GM23338 (cell line): ENCODE measurements around the gene CPXM2. TPM values are rescaled to one million over a fixed set of nuclear protein-coding genes. Genes with fewer than 3 reads are reported as not detected.

ENCODE experiments used
- ATAC-seq: fragments of 200-7000 bp; cut with Tn5 transposase; 3 replicates; pipeline ENCODE4 v1.9.1; 2020
- DNase-seq: peaks from one replicate; pipeline ENCODE4 v3.0.0-alpha.2; 2015; ENCODE audit warnings: low spot score
- H2AFZ ChIP-seq: fragments of 200-600 bp; sonication (generic); 2 replicates; pipeline ENCODE4 v1.8.0; 2016; ENCODE audit warnings: antibody characterized with exemption, mild to moderate bottlenecking, moderate library complexity
- H3F3A ChIP-seq: fragments of 200-600 bp; sonication (generic); replicated peaks from 2 replicates; pipeline ENCODE4 v1.8.0; 2017; ENCODE audit warnings: antibody characterized with exemption, mixed run types, low read depth
- H3K27ac ChIP-seq: fragments of 200-600 bp; sonication (generic); 2 replicates; pipeline ENCODE4 v1.6.1; 2016; ENCODE audit warnings: low read depth
- H3K27me3 ChIP-seq: fragments of 200-600 bp; sonication (generic); 2 replicates; pipeline ENCODE4 v1.8.0; 2016; ENCODE audit warnings: mild to moderate bottlenecking, mixed run types, moderate library complexity; ENCODE audit not compliant: insufficient read depth
- H3K36me3 ChIP-seq: fragments of 200-600 bp; sonication (generic); 2 replicates; pipeline ENCODE4 v1.8.0; 2016; ENCODE audit warnings: mild to moderate bottlenecking; ENCODE audit not compliant: insufficient read depth
- H3K4me1 ChIP-seq: fragments of 200-600 bp; sonication (generic); 2 replicates; pipeline ENCODE4 v1.8.0; 2016; ENCODE audit warnings: mild to moderate bottlenecking, moderate library complexity; ENCODE audit not compliant: insufficient read depth
- H3K4me2 ChIP-seq: fragments of 200-600 bp; sonication (generic); 2 replicates; pipeline ENCODE4 v1.7.1; 2017; ENCODE audit warnings: mixed run types
- H3K4me3 ChIP-seq: fragments of 200-600 bp; sonication (generic); 2 replicates; pipeline ENCODE4 v1.6.1; 2016; ENCODE audit warnings: mixed run types
- H3K79me2 ChIP-seq: fragments of 200-600 bp; sonication (generic); replicated peaks from 2 replicates; pipeline ENCODE4 v1.8.0; 2017; ENCODE audit warnings: mild to moderate bottlenecking; ENCODE audit not compliant: insufficient read depth
- H3K9me2 ChIP-seq: fragments of 200-600 bp; sonication (generic); 2 replicates; pipeline ENCODE4 v1.8.0; 2017; ENCODE audit not compliant: insufficient read depth
- H4K20me1 ChIP-seq: fragments of 200-600 bp; sonication (generic); replicated peaks from 2 replicates; pipeline ENCODE4 v1.8.0; 2017; ENCODE audit warnings: mild to moderate bottlenecking; ENCODE audit not compliant: insufficient read depth
- H3K27ac Mint-ChIP-seq: 2 replicates; pipeline ENCODE4 v1.8.0; 2020; ENCODE audit warnings: inconsistent platforms, mild to moderate bottlenecking, moderate library complexity, mixed read lengths
- H3K27me3 Mint-ChIP-seq: 3 replicates; pipeline ENCODE4 v1.8.0; 2022; ENCODE audit warnings: low read depth, mild to moderate bottlenecking, moderate library complexity, mixed read lengths, inconsistent platforms; ENCODE audit not compliant: insufficient read depth, poor library complexity
- H3K36me3 Mint-ChIP-seq: 3 replicates; pipeline ENCODE4 v1.8.0; 2021; ENCODE audit warnings: low read depth, mild to moderate bottlenecking, inconsistent platforms, moderate library complexity, mixed read lengths
- H3K4me1 Mint-ChIP-seq: 3 replicates; pipeline ENCODE4 v1.8.0; 2020; ENCODE audit warnings: mild to moderate bottlenecking, inconsistent platforms, mixed read lengths
- H3K4me3 Mint-ChIP-seq: 3 replicates; pipeline ENCODE4 v1.8.0; 2021; ENCODE audit warnings: moderate library complexity, mild to moderate bottlenecking, inconsistent platforms, mixed read lengths
- H3K9me3 Mint-ChIP-seq: 3 replicates; pipeline ENCODE4 v1.8.0; 2020; ENCODE audit warnings: moderate library complexity, mild to moderate bottlenecking, inconsistent platforms, mixed read lengths
- CREB1 ChIP-seq: fragments of 250-450 bp; sonication (Bioruptor Pico); IDR thresholded peaks from 2 replicates; pipeline ENCODE4 v1.5.0; 2020; ENCODE audit warnings: low read depth, mild to moderate bottlenecking, moderate library complexity
- EZH2phosphoT487 ChIP-seq: fragments of 200-600 bp; sonication (generic); IDR thresholded peaks from one replicate; pipeline ENCODE4 v1.8.1; 2018; ENCODE audit warnings: antibody characterized with exemption; ENCODE audit not compliant: unreplicated experiment
- NANOG ChIP-seq: IDR thresholded peaks from 2 replicates; pipeline ENCODE4 v1.6.1; 2016; ENCODE audit warnings: antibody characterized with exemption, borderline replicate concordance
- POLR2AphosphoS5 ChIP-seq: IDR thresholded peaks from 2 replicates; pipeline ENCODE4 v1.6.1; 2016; ENCODE audit warnings: antibody characterized with exemption, low read depth
- ZNF114 ChIP-seq: fragments of 250-450 bp; sonication (Bioruptor Pico); IDR thresholded peaks from 2 replicates; pipeline ENCODE4 v1.5.0; 2020; ENCODE audit warnings: mild to moderate bottlenecking, moderate library complexity
- ZNF331 ChIP-seq: fragments of 250-450 bp; sonication (Bioruptor Pico); IDR thresholded peaks from 2 replicates; pipeline ENCODE4 v1.5.0; 2020; ENCODE audit warnings: low read depth, mild to moderate bottlenecking, moderate library complexity
- polyA plus RNA-seq: library from polyadenylated mRNA; unstranded; fragments of >200 nt; fragmentation: Nextera tagmentation; extraction: Ambion mirVana; gene quantifications from 2 replicates; pipeline ENCODE4 v1.2.1, GENCODE V29; 2016
- total RNA-seq: library from RNA; depleted of rRNA; stranded (reverse); fragments of >200 nt; shearing (Covaris generic); gene quantifications from 2 replicates; pipeline ENCODE4 v1.2.3, GENCODE V29; 2014
- TF ChIP-seq, protein P1 (sequence below): fragments of 250-450 bp; sonication (Bioruptor Pico); IDR thresholded peaks from 2 replicates; pipeline ENCODE4 v1.5.0; 2020; ENCODE audit warnings: mild to moderate bottlenecking, moderate library complexity
- TF ChIP-seq, protein P2 (sequence below): IDR thresholded peaks from one replicate; pipeline ENCODE4 v1.6.1; 2018; ENCODE audit warnings: antibody characterized with exemption; ENCODE audit not compliant: unreplicated experiment

The CPXM2 gene
- total and polyA plus RNA-seq, 2 experiments from 2014 or later, result 1.6 to 8.1 TPM

DNA sequence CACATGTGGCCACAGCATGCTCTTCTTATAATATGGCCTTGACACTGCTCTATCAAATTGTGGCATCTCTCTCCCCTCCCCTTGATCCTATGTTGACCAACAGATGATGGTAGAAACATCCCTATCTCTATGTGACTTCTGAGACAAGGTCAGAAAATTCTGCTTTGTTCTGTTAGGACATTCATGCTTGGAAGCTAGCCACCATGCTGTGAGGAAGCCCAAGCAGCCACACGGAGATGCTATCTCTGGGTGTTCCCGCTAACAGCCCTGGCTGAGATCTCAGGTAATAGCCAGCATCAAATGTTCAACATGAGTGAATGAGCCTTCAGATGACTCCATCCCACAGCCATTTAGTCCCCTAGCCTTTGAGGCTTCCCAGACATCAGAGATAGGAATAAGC is 36.8 kb upstream of the CPXM2 start:
- ATAC-seq, result no peak
- Histone ChIP-seq H3K27ac (no peak overlapping the region), H3K79me2 (no peaks in the 10 kb centered on the region), H3K27me3 (no peaks in the 10 kb centered on the region), H3K4me2 (no peak overlapping the region), H3K9me2 (no peaks in the 10 kb centered on the region; the same call in 1 of the 2 replicates), H4K20me1 (no peaks in the 10 kb centered on the region), H3K4me3 (no peak overlapping the region), H3K36me3 (no peaks in the 10 kb centered on the region), H2AFZ (no peak overlapping the region), H3F3A (no peaks in the 10 kb centered on the region), H3K4me1 (no peaks in the 10 kb centered on the region)
- no peak overlapping the region for H3K4me3 Mint-ChIP-seq
- no peak for DNase-seq
- no peak overlapping the region for H3K27ac Mint-ChIP-seq
- TF ChIP-seq NANOG (no peak), ZNF331 (CRISPR knock-in tag) (no peak), POLR2AphosphoS5 (no peak), EZH2phosphoT487 (no peak), ZNF114 (no peak), CREB1 (CRISPR knock-in tag) (no peak)
- TF ChIP-seq, protein P1, sequence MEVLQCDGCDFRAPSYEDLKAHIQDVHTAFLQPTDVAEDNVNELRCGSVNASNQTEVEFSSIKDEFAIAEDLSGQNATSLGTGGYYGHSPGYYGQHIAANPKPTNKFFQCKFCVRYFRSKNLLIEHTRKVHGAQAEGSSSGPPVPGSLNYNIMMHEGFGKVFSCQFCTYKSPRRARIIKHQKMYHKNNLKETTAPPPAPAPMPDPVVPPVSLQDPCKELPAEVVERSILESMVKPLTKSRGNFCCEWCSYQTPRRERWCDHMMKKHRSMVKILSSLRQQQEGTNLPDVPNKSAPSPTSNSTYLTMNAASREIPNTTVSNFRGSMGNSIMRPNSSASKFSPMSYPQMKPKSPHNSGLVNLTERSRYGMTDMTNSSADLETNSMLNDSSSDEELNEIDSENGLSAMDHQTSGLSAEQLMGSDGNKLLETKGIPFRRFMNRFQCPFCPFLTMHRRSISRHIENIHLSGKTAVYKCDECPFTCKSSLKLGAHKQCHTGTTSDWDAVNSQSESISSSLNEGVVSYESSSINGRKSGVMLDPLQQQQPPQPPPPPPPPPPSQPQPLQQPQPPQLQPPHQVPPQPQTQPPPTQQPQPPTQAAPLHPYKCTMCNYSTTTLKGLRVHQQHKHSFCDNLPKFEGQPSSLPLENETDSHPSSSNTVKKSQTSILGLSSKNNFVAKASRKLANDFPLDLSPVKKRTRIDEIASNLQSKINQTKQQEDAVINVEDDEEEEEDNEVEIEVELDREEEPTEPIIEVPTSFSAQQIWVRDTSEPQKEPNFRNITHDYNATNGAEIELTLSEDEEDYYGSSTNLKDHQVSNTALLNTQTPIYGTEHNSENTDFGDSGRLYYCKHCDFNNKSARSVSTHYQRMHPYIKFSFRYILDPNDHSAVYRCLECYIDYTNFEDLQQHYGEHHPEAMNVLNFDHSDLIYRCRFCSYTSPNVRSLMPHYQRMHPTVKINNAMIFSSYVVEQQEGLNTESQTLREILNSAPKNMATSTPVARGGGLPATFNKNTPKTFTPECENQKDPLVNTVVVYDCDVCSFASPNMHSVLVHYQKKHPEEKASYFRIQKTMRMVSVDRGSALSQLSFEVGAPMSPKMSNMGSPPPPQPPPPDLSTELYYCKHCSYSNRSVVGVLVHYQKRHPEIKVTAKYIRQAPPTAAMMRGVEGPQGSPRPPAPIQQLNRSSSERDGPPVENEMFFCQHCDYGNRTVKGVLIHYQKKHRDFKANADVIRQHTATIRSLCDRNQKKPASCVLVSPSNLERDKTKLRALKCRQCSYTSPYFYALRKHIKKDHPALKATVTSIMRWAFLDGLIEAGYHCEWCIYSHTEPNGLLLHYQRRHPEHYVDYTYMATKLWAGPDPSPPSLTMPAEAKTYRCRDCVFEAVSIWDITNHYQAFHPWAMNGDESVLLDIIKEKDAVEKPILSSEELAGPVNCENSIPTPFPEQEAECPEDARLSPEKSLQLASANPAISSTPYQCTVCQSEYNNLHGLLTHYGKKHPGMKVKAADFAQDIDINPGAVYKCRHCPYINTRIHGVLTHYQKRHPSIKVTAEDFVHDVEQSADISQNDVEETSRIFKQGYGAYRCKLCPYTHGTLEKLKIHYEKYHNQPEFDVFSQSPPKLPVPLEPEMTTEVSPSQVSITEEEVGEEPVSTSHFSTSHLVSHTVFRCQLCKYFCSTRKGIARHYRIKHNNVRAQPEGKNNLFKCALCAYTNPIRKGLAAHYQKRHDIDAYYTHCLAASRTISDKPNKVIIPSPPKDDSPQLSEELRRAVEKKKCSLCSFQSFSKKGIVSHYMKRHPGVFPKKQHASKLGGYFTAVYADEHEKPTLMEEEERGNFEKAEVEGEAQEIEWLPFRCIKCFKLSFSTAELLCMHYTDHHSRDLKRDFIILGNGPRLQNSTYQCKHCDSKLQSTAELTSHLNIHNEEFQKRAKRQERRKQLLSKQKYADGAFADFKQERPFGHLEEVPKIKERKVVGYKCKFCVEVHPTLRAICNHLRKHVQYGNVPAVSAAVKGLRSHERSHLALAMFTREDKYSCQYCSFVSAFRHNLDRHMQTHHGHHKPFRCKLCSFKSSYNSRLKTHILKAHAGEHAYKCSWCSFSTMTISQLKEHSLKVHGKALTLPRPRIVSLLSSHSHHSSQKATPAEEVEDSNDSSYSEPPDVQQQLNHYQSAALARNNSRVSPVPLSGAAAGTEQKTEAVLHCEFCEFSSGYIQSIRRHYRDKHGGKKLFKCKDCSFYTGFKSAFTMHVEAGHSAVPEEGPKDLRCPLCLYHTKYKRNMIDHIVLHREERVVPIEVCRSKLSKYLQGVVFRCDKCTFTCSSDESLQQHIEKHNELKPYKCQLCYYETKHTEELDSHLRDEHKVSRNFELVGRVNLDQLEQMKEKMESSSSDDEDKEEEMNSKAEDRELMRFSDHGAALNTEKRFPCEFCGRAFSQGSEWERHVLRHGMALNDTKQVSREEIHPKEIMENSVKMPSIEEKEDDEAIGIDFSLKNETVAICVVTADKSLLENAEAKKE (CRISPR knock-in tag), result no peak
- TF ChIP-seq, protein P2, sequence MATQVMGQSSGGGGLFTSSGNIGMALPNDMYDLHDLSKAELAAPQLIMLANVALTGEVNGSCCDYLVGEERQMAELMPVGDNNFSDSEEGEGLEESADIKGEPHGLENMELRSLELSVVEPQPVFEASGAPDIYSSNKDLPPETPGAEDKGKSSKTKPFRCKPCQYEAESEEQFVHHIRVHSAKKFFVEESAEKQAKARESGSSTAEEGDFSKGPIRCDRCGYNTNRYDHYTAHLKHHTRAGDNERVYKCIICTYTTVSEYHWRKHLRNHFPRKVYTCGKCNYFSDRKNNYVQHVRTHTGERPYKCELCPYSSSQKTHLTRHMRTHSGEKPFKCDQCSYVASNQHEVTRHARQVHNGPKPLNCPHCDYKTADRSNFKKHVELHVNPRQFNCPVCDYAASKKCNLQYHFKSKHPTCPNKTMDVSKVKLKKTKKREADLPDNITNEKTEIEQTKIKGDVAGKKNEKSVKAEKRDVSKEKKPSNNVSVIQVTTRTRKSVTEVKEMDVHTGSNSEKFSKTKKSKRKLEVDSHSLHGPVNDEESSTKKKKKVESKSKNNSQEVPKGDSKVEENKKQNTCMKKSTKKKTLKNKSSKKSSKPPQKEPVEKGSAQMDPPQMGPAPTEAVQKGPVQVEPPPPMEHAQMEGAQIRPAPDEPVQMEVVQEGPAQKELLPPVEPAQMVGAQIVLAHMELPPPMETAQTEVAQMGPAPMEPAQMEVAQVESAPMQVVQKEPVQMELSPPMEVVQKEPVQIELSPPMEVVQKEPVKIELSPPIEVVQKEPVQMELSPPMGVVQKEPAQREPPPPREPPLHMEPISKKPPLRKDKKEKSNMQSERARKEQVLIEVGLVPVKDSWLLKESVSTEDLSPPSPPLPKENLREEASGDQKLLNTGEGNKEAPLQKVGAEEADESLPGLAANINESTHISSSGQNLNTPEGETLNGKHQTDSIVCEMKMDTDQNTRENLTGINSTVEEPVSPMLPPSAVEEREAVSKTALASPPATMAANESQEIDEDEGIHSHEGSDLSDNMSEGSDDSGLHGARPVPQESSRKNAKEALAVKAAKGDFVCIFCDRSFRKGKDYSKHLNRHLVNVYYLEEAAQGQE, result no peak
- H3K4me1 Mint-ChIP-seq, result no peaks in the 10 kb centered on the region
- peaks cover 18% of the 10 kb centered on the region for H3K27me3 Mint-ChIP-seq
- peaks cover 22% of the 10 kb centered on the region; the same call in 2 of the 3 replicates for H3K36me3 Mint-ChIP-seq
- H3K9me3 Mint-ChIP-seq, result peaks cover 46% of the 10 kb centered on the region
